Head of caudate nucleus (tissue), 42 donors: ENCODE results near the gene MAPK7.
A peak's percentile ranks its signal among the peaks of the same experiment; 100 is the strongest.

Experiments used
- DNase-seq, 42 donors: peaks; one replicate each; pipeline versions ENCODE4 v3.0.0 to v3.0.0-alpha.2; 2020 to 2021; ENCODE audit warnings: mixed read lengths in 7 of 42
- intact Hi-C: fragments of 100-400 bp; cut with DNase I; formaldehyde crosslinking; loops from one replicate; pipeline ENCODE4 v1.15.0; 2022

The MAPK7 gene

DNA sequence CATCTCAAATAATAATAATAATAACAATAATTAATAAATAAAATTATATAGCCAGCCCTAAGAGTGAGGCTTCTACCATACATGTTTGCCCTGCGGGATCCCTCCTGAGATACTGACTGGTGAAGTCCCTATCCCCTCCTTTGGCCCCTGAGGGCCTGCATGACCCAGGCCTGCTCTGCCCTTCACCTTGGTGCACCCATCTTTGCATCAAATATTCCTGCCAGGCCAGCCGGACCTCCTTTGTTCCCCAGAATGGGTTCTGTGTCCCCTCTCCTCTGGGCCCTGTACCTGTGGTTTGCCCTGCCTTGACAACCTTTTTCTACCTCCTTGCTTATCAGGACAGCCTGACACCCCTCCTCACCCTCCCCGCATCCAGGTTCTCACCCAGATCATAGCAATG, 30.8 kb downstream of the MAPK7 start:
- intact Hi-C loops, result no loop called here
- no peak for DNase-seq

DNA sequence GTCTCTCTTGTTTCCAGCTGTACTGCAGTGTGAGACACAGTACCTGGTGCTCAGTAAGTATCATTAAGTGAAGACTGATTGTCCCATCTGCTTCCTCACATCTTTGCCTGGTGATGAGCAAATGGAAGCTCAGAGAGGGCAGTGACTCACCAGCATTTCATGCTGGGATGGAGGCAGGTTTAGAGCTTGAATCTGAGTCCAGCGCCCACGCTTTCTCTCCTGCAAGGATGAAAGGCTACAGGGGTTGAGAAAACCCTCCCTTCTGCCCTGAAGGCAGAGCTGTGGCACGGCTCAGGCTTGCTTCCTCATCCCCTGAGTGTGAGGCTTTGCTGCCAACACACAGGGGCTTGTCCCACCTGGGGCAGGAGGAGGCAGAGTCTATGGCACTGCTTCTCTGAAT, 31.2 kb downstream of the MAPK7 start:
- DNase-seq, result peak in 39 of 42 donors; percentile 33 to 88 (median 65)
- intact Hi-C loops, result no loop called here

GRCh38 chr17:19410091-19410490, 31.8 kb downstream of the MAPK7 start:
- intact Hi-C loops, result no loop called here
- DNase-seq, result no peak

DNA sequence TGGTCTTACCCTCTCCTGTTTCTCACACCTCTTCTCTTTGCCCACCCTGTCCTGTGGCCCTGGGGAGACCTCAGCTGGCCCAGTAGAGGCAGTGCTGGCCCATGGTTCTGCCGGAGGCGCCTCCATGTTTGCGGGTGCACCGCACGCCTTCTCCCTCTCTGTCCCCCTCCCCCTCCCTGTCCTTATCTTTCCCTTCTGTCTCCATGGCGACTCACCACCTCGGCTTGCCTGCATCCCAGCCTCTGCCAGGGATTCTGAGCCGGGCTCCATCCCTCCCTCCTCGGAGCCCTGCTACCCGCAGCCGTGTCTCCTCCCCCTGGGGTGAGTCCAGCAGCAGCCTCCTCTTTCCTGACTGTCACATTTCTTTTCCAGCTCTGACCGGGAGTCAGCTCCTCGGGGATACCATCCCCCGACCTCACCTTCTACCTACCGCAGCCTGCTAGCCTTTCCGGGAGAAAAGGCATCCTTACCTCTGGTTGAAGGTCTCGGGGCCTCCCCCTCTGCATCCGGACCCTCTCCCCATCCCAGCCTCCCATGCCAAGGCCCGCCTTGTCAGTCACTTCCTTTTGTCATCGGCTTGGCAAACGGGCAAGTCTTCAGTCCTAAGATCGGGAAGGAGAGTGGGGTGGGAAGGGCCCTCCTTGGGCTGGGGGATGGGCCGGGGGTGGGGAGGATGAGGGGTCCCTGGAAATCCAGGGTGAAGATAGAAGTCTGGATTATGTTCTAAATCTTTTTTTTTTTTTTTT, 32.8 kb downstream of the MAPK7 start, which contains the start of gene RNF112:
Gene RNF112 (plus strand): TSS at position 358 of the 746 bp plus-strand sequence. CDS start 177 bp downstream, at position 535.
- intact Hi-C loops, result no loop called here
- DNase-seq, result peak; percentile 46 to 90 (median 73)

- peak in 36 of 42 donors; percentile 22 to 80 (median 50) for DNase-seq
- intact Hi-C loops, result no loop called here
Measured at GRCh38 chr17:19411631-19412030, 33.3 kb downstream of the MAPK7 start.

DNA sequence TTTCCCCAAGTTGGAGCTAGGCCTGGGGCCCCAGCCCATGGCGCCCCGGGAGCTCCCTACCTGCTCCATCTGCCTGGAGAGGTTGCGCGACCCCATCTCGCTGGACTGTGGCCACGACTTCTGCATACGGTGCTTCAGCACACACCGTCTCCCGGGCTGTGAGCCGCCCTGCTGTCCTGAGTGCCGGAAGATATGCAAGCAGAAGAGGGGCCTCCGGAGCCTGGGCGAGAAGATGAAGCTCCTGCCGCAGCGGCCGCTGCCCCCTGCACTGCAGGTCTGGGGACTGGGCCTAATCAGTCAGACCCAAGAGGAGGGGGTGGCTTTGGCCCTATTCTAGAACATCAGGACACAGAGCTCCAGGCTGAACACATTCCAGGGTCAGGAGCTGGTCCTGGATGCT, 34.2 kb downstream of the MAPK7 start:
- DNase-seq, result no peak

DNA sequence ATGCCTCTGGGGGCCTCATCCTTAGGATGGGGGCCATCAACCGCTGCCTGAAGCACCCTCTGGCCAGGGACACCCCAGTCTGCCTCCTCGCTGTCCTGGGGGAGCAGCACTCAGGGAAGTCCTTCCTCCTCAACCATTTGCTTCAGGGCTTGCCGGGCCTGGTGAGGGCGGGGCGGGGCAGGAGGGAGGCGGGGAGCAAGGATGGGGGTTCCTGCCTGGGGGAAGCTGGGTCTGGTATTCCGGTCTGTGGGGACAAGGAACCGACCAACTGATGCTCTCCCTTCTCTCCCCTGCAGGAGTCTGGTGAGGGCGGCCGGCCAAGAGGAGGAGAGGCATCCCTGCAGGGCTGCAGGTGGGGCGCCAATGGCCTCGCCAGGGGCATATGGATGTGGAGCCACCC, 34.7 kb downstream of the MAPK7 start:
- intact Hi-C loops, result no loop called here
- DNase-seq, result no peak

More for the DNA sequence above, 34.2 kb downstream of the MAPK7 start:
- intact Hi-C loops, result no loop called here

DNA sequence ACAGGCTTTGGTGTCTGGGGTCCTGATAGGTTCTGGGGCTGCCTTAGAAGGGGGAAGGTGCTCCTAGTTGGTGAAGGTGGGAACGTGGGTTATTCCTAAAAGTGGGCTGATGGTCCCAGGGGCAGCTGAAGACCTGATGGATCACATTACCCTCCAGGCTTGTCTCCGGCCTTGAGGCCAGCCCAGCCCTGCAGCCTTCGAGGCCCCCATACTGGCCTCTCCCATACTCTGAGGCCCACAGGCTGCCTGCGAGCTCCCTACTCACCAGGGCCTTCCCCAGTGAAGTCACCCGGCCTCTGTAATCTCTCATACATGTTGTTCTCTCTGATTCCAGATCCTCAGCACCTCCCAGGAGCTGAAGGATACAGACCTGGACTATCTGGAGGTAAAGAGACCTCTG, 35.5 kb downstream of the MAPK7 start:
- intact Hi-C loops, result no loop called here
- DNase-seq, result no peak

DNA sequence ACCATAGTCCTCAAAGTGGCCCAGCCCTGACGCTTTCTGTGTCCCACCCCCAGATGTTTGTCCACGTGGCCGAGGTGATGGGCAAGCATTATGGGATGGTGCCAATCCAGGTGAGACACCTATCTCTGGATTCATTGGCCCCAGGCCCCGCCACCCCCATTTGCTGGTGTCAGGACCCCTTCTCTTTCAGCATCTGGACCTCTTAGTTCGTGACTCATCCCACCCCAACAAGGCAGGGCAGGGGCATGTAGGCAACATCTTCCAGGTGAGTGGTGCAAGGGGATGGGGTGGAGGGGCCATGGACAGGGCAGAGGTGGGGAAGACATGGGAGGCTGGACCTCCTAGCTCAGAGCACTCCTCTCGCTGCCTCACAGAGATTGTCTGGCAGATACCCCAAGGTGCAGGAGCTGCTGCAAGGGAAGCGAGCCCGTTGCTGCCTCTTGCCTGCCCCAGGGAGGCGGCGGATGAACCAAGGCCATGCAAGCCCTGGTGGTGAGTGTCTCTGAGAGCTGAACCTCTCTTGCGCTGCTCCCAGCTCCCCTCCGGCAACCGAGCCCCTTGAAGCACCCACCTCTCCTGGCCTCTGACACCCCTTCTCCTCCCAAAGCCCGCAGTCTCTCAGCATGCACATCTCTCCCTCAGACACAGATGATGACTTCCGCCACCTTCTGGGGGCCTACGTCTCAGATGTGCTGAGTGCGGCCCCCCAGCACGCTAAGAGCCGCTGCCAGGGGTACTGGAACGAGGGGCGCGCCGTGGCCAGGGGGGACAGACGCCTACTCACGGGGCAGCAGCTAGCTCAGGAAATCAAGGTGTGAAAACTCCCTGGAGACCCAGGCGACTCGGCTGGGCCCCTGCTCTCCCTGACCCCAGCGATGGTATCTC, 36.3 kb downstream of the MAPK7 start:
- intact Hi-C loops, result no loop called here
- DNase-seq, result no peak

- intact Hi-C loops, result no loop called here
- DNase-seq, result no peak
Measured at GRCh38 chr17:19415311-19415710, 37.0 kb downstream of the MAPK7 start.

DNA sequence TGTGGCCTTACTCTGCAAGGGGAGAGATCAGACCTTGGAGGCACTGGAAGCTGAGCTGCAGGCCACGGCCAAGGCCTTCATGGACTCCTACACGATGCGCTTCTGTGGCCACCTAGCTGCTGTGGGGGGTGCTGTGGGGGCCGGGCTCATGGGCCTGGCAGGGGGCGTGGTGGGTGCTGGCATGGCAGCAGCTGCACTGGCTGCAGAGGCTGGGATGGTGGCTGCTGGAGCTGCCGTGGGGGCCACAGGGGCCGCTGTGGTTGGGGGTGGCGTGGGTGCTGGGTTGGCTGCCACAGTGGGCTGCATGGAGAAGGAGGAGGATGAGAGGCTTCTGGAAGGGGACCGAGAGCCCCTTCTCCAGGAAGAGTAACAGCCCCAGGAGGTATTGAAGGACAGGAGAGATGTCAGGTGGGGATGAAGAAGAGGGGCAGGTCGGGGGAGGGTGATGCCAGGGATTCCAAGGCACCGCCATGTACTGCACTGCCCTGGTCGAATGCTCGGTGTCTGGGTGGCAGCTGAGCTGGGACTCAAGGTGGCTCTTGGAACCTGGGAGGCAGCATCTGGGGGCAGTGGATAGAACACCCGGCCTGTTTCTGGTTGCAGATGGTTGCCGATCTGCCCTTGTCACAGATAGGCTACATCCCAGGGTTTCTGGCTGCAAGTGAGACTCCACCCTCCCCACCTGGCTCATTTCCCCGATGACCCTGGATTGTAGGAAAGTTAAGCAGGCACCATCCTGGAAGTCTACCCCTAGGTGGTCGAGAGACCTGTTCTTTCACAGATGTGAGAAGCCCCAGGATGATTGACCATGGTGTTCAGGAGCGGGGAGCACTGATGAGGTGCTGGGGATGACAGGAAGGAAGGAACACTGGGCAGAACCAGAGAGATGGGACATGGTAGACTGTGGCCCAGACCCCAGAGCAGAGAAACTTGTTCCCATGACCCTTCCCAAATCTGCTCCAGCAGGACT, 37.8 kb downstream of the MAPK7 start:
- intact Hi-C loops, result no loop called here
- DNase-seq, result no peak

- intact Hi-C loops, result no loop called here
- DNase-seq, result no peak
Measured at GRCh38 chr17:19417611-19418010, 39.3 kb downstream of the MAPK7 start.

GRCh38 chr17:19418251-19418992, 40.1 kb downstream of the MAPK7 start:
- no peak for DNase-seq
- intact Hi-C loops, result no loop called here

- intact Hi-C loops, result no loop called here
- DNase-seq, result no peak
Measured at GRCh38 chr17:19421219-19421618, 42.9 kb downstream of the MAPK7 start.

DNA sequence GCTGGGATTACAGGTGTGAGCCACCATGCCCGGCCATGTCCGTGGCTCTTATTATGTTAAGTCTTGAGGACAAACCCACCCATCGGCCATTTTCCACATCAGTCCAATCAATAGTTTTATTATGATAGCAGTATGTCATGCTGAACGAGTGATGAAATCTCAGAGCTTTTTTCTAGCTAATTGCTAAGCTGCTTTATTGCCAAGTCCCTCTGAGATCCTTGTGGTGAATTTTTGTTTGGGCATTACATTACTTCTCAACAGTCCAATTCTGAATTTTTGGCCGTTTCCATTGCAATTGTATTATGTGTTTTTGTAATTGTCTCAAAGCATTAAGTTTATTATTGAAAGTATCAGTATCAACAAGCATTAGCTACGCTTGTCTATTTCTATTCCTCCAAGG, 43.6 kb downstream of the MAPK7 start:
- no peak for DNase-seq

GRCh38 chr17:19424934-19425868, 46.9 kb downstream of the MAPK7 start:
- intact Hi-C loops, result no loop called here
- DNase-seq, result no peak

More for the DNA sequence above, 43.6 kb downstream of the MAPK7 start:
- intact Hi-C loops, result no loop called here

DNA sequence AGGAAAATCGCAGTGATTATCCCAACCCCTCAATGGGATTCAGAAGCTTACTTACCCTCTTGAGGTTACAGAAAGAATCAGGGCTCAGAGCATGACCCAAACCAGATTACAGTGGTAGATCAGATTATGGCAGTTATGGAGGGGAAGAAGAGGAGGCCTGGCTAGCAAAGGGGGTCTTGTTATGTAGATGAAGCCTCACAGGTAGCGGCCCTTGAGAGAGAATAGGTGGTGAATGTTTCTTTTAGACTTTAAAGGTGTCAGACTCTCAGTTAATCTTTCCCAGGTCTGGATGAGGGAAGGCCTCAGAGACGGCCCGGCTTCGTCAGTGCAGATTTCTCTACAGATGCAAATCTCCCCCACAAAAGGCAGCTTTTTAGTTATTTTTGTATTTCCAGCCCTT, 48.3 kb downstream of the MAPK7 start:
- intact Hi-C loops, result no loop called here
- no peak for DNase-seq
